WTC11 (cell line): ENCODE measurements around the gene EFCAB12. TPM values are rescaled to one million over a fixed set of nuclear protein-coding genes. Genes with fewer than 3 reads are reported as not detected.

Source experiments
- ATF1 ChIP-seq: sonication (generic); formaldehyde crosslinking; IDR thresholded peaks from 2 replicates; pipeline ENCODE4 v1.8.1; 2023; ENCODE audit warnings: mild to moderate bottlenecking, moderate library complexity, missing genetic modification reagents
- CBFB ChIP-seq: sonication (generic); formaldehyde crosslinking; IDR thresholded peaks from 2 replicates; pipeline ENCODE4 v1.8.1; 2022; ENCODE audit warnings: mild to moderate bottlenecking, low read depth, missing genetic modification reagents
- CDX4 ChIP-seq: fragments of 250-450 bp; sonication (Bioruptor Pico); IDR thresholded peaks from 2 replicates; pipeline ENCODE4 v1.9.0; 2021; ENCODE audit warnings: moderate library complexity, mild to moderate bottlenecking, inconsistent platforms, borderline replicate concordance
- CREM ChIP-seq: sonication (generic); formaldehyde crosslinking; IDR thresholded peaks from 2 replicates; pipeline ENCODE4 v1.8.1; 2022; ENCODE audit warnings: mild to moderate bottlenecking, missing genetic modification reagents, moderate library complexity
- E2F1 ChIP-seq: sonication (generic); formaldehyde crosslinking; IDR thresholded peaks from 2 replicates; pipeline ENCODE4 v1.8.0; 2022; ENCODE audit warnings: mild to moderate bottlenecking, missing genetic modification reagents
- EMX1 ChIP-seq: fragments of 250-450 bp; sonication (Bioruptor Pico); IDR thresholded peaks from 2 replicates; pipeline ENCODE4 v1.8.0; 2021; ENCODE audit warnings: mild to moderate bottlenecking
- ETV6 ChIP-seq: sonication (generic); formaldehyde crosslinking; IDR thresholded peaks from 2 replicates; pipeline ENCODE4 v1.8.1; 2022; ENCODE audit warnings: mild to moderate bottlenecking, missing genetic modification reagents
- FOXJ3 ChIP-seq: sonication (generic); formaldehyde crosslinking; IDR thresholded peaks from 2 replicates; pipeline ENCODE4 v1.9.0; 2021; ENCODE audit warnings: missing genetic modification reagents, mild to moderate bottlenecking, borderline replicate concordance
- HMGA2 ChIP-seq: fragments of 250-450 bp; sonication (Bioruptor Pico); IDR thresholded peaks from 2 replicates; pipeline ENCODE4 v1.4.0; 2021; ENCODE audit warnings: mild to moderate bottlenecking, moderate library complexity
- JUN ChIP-seq: sonication (generic); formaldehyde crosslinking; IDR thresholded peaks from 2 replicates; pipeline ENCODE4 v1.8.0; 2023; ENCODE audit warnings: mild to moderate bottlenecking, missing genetic modification reagents
- MYBL2 ChIP-seq: sonication (generic); formaldehyde crosslinking; IDR thresholded peaks from 2 replicates; pipeline ENCODE4 v1.8.1; 2023; ENCODE audit warnings: mild to moderate bottlenecking, moderate library complexity, missing genetic modification reagents
- NR3C1 ChIP-seq: sonication (generic); formaldehyde crosslinking; conservative IDR thresholded peaks from 2 replicates; pipeline ENCODE4 v1.8.1; 2023; ENCODE audit warnings: low read depth, mild to moderate bottlenecking, missing genetic modification reagents
- SP1 ChIP-seq: sonication (generic); formaldehyde crosslinking; conservative IDR thresholded peaks from 2 replicates; pipeline ENCODE4 v1.8.1; 2022; ENCODE audit warnings: missing genetic modification reagents
- TEAD1 ChIP-seq: sonication (generic); formaldehyde crosslinking; IDR thresholded peaks from 2 replicates; pipeline ENCODE4 v1.8.0; 2022; ENCODE audit warnings: mild to moderate bottlenecking, missing genetic modification reagents
- TEAD4 ChIP-seq: sonication (generic); formaldehyde crosslinking; IDR thresholded peaks from 2 replicates; pipeline ENCODE4 v1.8.0; 2022; ENCODE audit warnings: mild to moderate bottlenecking, missing genetic modification reagents
- ZNF396 ChIP-seq: fragments of 250-450 bp; sonication (Bioruptor Pico); IDR thresholded peaks from 2 replicates; pipeline ENCODE4 v1.8.0; 2021; ENCODE audit warnings: mild to moderate bottlenecking, moderate library complexity, borderline replicate concordance
- ZNF416 ChIP-seq: fragments of 250-450 bp; sonication (Bioruptor Pico); IDR thresholded peaks from 2 replicates; pipeline ENCODE4 v1.9.0; 2021; ENCODE audit warnings: mild to moderate bottlenecking, inconsistent platforms
- ZNF532 ChIP-seq: fragments of 250-450 bp; sonication (Bioruptor Pico); IDR thresholded peaks from 2 replicates; pipeline ENCODE4 v1.9.0; 2021; ENCODE audit warnings: mild to moderate bottlenecking, borderline replicate concordance
- total RNA-seq: library from RNA; stranded (reverse); gene quantifications from 3 replicates; pipeline ENCODE4 v1.2.3, GENCODE V29; 2021
- TF ChIP-seq, protein P1 (sequence below): fragments of 200-600 bp; IDR thresholded peaks from 2 replicates; pipeline ENCODE4 v1.8.0; 2022; ENCODE audit warnings: antibody characterized with exemption
- TF ChIP-seq, protein P2 (sequence below): sonication (generic); formaldehyde crosslinking; IDR thresholded peaks from 2 replicates; pipeline ENCODE4 v1.8.0; 2023; ENCODE audit warnings: mild to moderate bottlenecking, missing genetic modification reagents
- TF ChIP-seq, protein P3 (sequence below): sonication (generic); formaldehyde crosslinking; IDR thresholded peaks from 2 replicates; pipeline ENCODE4 v1.8.1; 2022; ENCODE audit warnings: missing genetic modification reagents, borderline replicate concordance
- TF ChIP-seq, protein P4 (sequence below): sonication (generic); formaldehyde crosslinking; IDR thresholded peaks from 2 replicates; pipeline ENCODE4 v1.8.1; 2023; ENCODE audit warnings: mild to moderate bottlenecking, missing genetic modification reagents
- TF ChIP-seq, protein P5 (sequence below): sonication (generic); formaldehyde crosslinking; IDR thresholded peaks from 2 replicates; pipeline ENCODE4 v1.8.1; 2023; ENCODE audit warnings: mild to moderate bottlenecking, moderate library complexity, missing genetic modification reagents

The EFCAB12 gene
- total RNA-seq, 1 experiment from 2014 or later, result 0.20 TPM

DNA sequence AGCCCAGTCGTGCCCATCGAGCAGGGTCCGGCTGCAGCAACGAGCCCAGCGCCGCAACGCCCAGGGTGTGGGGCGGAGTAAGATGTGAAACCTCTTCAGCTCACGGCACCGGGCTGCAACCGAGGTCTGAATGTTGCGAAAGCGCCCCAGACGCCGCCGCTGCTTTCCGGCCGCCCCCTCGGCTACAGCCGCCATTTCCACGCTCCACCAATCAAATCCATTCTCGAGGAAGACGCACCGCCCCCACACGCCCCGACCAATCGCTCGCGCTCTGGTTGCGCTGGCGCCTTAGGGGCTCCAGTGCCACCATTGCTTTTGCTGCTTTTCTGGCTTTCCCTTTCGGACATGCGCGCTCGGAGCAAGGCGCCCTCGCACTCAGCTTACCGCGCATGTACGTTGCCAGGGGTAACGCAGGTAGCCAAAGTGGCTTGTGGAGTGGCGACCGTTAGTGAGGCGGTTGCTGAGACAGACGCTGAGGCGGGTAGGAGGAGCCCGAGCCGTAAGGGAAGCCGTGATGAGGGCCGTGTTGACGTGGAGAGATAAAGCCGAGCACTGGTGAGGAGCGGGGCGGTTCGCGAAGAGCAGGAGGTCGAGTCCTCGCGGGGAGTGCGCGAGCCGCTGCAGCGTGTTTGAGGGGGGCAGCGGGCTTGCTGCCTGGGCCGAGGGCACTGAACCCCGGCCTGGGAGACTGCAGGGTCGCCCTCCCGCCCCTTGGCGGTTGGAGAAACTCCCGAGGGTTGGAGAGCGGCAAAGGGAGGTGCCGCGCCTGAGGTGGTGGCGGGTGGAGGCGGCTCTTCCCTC, 11.6 kb upstream of the EFCAB12 start, which contains the start of the genes IFT122 and MBD4 (continued):
- TF ChIP-seq, protein P1, sequence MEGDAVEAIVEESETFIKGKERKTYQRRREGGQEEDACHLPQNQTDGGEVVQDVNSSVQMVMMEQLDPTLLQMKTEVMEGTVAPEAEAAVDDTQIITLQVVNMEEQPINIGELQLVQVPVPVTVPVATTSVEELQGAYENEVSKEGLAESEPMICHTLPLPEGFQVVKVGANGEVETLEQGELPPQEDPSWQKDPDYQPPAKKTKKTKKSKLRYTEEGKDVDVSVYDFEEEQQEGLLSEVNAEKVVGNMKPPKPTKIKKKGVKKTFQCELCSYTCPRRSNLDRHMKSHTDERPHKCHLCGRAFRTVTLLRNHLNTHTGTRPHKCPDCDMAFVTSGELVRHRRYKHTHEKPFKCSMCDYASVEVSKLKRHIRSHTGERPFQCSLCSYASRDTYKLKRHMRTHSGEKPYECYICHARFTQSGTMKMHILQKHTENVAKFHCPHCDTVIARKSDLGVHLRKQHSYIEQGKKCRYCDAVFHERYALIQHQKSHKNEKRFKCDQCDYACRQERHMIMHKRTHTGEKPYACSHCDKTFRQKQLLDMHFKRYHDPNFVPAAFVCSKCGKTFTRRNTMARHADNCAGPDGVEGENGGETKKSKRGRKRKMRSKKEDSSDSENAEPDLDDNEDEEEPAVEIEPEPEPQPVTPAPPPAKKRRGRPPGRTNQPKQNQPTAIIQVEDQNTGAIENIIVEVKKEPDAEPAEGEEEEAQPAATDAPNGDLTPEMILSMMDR, result no peak
- TF ChIP-seq, protein P2, sequence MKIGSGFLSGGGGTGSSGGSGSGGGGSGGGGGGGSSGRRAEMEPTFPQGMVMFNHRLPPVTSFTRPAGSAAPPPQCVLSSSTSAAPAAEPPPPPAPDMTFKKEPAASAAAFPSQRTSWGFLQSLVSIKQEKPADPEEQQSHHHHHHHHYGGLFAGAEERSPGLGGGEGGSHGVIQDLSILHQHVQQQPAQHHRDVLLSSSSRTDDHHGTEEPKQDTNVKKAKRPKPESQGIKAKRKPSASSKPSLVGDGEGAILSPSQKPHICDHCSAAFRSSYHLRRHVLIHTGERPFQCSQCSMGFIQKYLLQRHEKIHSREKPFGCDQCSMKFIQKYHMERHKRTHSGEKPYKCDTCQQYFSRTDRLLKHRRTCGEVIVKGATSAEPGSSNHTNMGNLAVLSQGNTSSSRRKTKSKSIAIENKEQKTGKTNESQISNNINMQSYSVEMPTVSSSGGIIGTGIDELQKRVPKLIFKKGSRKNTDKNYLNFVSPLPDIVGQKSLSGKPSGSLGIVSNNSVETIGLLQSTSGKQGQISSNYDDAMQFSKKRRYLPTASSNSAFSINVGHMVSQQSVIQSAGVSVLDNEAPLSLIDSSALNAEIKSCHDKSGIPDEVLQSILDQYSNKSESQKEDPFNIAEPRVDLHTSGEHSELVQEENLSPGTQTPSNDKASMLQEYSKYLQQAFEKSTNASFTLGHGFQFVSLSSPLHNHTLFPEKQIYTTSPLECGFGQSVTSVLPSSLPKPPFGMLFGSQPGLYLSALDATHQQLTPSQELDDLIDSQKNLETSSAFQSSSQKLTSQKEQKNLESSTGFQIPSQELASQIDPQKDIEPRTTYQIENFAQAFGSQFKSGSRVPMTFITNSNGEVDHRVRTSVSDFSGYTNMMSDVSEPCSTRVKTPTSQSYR, result 0 out of 2 replicates have a peak, but pooled peaks have one; percentile 23
- TF ChIP-seq EMX1 (CRISPR knock-in tag) (no peak), SP1 (CRISPR knock-in tag) (peak; percentile 94), ZNF396 (CRISPR knock-in tag) (no peak), TEAD1 (CRISPR knock-in tag) (no peak), JUN (CRISPR knock-in tag) (no peak), CDX4 (CRISPR knock-in tag) (no peak), NR3C1 (CRISPR knock-in tag) (no peak), ZNF416 (peak; percentile 58; the same call in 1 of the 2 replicates), MYBL2 (CRISPR knock-in tag) (peak; percentile 94), ATF1 (CRISPR knock-in tag) (no peak), CBFB (0 out of 2 replicates have a peak, but pooled peaks have one; percentile 27), E2F1 (CRISPR knock-in tag) (peak; percentile 65; the same call in 1 of the 2 replicates), FOXJ3 (CRISPR knock-in tag) (no peak), TEAD4 (no peak), CREM (peak; percentile 81), ZNF532 (CRISPR knock-in tag) (no peak), ETV6 (CRISPR knock-in tag) (peak; percentile 75), HMGA2 (CRISPR knock-in tag) (no peak)
- TF ChIP-seq, protein P3, sequence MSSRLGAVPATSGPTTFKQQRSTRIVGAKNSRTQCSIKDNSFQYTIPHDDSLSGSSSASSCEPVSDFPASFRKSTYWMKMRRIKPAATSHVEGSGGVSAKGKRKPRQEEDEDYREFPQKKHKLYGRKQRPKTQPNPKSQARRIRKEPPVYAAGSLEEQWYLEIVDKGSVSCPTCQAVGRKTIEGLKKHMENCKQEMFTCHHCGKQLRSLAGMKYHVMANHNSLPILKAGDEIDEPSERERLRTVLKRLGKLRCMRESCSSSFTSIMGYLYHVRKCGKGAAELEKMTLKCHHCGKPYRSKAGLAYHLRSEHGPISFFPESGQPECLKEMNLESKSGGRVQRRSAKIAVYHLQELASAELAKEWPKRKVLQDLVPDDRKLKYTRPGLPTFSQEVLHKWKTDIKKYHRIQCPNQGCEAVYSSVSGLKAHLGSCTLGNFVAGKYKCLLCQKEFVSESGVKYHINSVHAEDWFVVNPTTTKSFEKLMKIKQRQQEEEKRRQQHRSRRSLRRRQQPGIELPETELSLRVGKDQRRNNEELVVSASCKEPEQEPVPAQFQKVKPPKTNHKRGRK (CRISPR knock-in tag), result no peak
- TF ChIP-seq, protein P4, sequence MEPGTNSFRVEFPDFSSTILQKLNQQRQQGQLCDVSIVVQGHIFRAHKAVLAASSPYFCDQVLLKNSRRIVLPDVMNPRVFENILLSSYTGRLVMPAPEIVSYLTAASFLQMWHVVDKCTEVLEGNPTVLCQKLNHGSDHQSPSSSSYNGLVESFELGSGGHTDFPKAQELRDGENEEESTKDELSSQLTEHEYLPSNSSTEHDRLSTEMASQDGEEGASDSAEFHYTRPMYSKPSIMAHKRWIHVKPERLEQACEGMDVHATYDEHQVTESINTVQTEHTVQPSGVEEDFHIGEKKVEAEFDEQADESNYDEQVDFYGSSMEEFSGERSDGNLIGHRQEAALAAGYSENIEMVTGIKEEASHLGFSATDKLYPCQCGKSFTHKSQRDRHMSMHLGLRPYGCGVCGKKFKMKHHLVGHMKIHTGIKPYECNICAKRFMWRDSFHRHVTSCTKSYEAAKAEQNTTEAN (CRISPR knock-in tag), result peak; percentile 73; the same call in 1 of the 2 replicates
- TF ChIP-seq, protein P5, sequence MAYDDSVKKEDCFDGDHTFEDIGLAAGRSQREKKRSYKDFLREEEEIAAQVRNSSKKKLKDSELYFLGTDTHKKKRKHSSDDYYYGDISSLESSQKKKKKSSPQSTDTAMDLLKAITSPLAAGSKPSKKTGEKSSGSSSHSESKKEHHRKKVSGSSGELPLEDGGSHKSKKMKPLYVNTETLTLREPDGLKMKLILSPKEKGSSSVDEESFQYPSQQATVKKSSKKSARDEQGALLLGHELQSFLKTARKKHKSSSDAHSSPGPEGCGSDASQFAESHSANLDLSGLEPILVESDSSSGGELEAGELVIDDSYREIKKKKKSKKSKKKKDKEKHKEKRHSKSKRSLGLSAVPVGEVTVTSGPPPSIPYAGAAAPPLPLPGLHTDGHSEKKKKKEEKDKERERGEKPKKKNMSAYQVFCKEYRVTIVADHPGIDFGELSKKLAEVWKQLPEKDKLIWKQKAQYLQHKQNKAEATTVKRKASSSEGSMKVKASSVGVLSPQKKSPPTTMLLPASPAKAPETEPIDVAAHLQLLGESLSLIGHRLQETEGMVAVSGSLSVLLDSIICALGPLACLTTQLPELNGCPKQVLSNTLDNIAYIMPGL (CRISPR knock-in tag), result 0 out of 2 replicates have a peak, but pooled peaks have one; percentile 71
